HL-60 (cell line): ENCODE results near the gene NOVA1.

Source experiments
- DNase-seq, 2 experiments: peaks; one replicate each; pipeline ENCODE4 v3.0.0-alpha.2; 2010 to 2020; ENCODE audit warnings: low read depth in 1 of 2, low spot score in 1 of 2
- H3K27ac ChIP-seq: fragments of 250-450 bp; sonication (Bioruptor Pico); replicated peaks from 2 replicates; pipeline ENCODE4 v1.5.1; 2020; ENCODE audit warnings: mild to moderate bottlenecking, moderate library complexity
- H3K27me3 ChIP-seq: fragments of 250-450 bp; sonication (Bioruptor Pico); 2 replicates; pipeline ENCODE4 v1.5.1; 2021; ENCODE audit warnings: mild to moderate bottlenecking, moderate library complexity; ENCODE audit not compliant: insufficient read depth, poor library complexity, severe bottlenecking
- H3K4me3 ChIP-seq: replicated peaks from 2 replicates; pipeline ENCODE4 v1.5.1; 2011; ENCODE audit warnings: mild to moderate bottlenecking, control low read depth, low read length; ENCODE audit not compliant: insufficient read depth
- CTCF ChIP-seq: IDR thresholded peaks from one replicate; pipeline ENCODE4 v1.5.1; 2011; ENCODE audit warnings: low read length, control low read depth, inconsistent platforms; ENCODE audit not compliant: insufficient read depth
- GABPA ChIP-seq: IDR thresholded peaks from 2 replicates; pipeline ENCODE4 v1.6.1; 2012; ENCODE audit warnings: low read depth
- POLR2AphosphoS5 ChIP-seq: IDR thresholded peaks from 2 replicates; pipeline ENCODE4 v1.6.1; 2012; ENCODE audit warnings: low read depth
- REST ChIP-seq: IDR thresholded peaks from 2 replicates; pipeline ENCODE4 v1.6.1; 2012; ENCODE audit warnings: low read depth; ENCODE audit not compliant: insufficient replicate concordance
- SPI1 ChIP-seq: IDR thresholded peaks from 2 replicates; pipeline ENCODE4 v1.6.1; 2012; ENCODE audit warnings: low read depth, mild to moderate bottlenecking, borderline replicate concordance

The NOVA1 gene

GRCh38 chr14:26621364-26621763 is 23.5 kb upstream of the NOVA1 start:
- Histone ChIP-seq H3K27me3 (no peaks in the 10 kb centered on the region), H3K27ac (no peak overlapping the region)
- no peak for TF ChIP-seq GABPA
- no peak for TF ChIP-seq CTCF
- TF ChIP-seq POLR2AphosphoS5, result no peak
- TF ChIP-seq SPI1, result no peak
- no peak for TF ChIP-seq REST

GRCh38 chr14:26611259-26611658 is 13.4 kb upstream of the NOVA1 start:
- TF ChIP-seq CTCF (no peak), SPI1 (no peak), REST (no peak), GABPA (no peak), POLR2AphosphoS5 (no peak)
- no peak overlapping the region for H3K27ac ChIP-seq
- H3K27me3 ChIP-seq, result no peaks in the 10 kb centered on the region
- DNase-seq, result no peak
- H3K4me3 ChIP-seq, result no peak overlapping the region

More at GRCh38 chr14:26621364-26621763, 23.5 kb upstream of the NOVA1 start:
- DNase-seq, result no peak
- H3K4me3 ChIP-seq, result no peak overlapping the region

- no peak for DNase-seq
- TF ChIP-seq REST (no peak), CTCF (no peak), POLR2AphosphoS5 (no peak), SPI1 (no peak), GABPA (no peak)
- H3K27ac ChIP-seq, result no peak overlapping the region
- H3K27me3 ChIP-seq, result no peaks in the 10 kb centered on the region
- no peak overlapping the region for H3K4me3 ChIP-seq
Observed at GRCh38 chr14:26606729-26607312, 9.0 kb upstream of the NOVA1 start.
